GM12878 (cell line): Measurements from ENCODE around the gene CCDC47. TPM values are rescaled to one million over a fixed set of nuclear protein-coding genes. Genes with fewer than 3 reads are reported as not detected.

ENCODE experiments used
- CEBPB ChIP-seq, 2 experiments: fragments of 150-350 bp in 1 of 2; IDR thresholded peaks; 2 replicates each; pipeline ENCODE4 v1.6.1; 2012 to 2014; ENCODE audit warnings: low read depth in 2 of 2, low read length in 2 of 2, borderline replicate concordance in 1 of 2, inconsistent platforms in 1 of 2
- CREM ChIP-seq: IDR thresholded peaks from 2 replicates; pipeline ENCODE4 v1.6.1; 2014; ENCODE audit warnings: antibody characterized with exemption, low read depth
- EGR1 ChIP-seq, 2 experiments: IDR thresholded peaks; 1 replicate in 1 of 2; 2 replicates in 1 of 2; pipeline ENCODE4 v1.6.1; 2011 to 2012; ENCODE audit warnings: low read depth in 2 of 2, low read length in 2 of 2, borderline replicate concordance in 1 of 2, mild to moderate bottlenecking in 1 of 2, moderate library complexity in 1 of 2
- ESRRA ChIP-seq: IDR thresholded peaks from 2 replicates; pipeline ENCODE4 v1.6.1; 2012; ENCODE audit warnings: mild to moderate bottlenecking, low read length, improper control_type of control experiment
- FOXK2 ChIP-seq: fragments of 450-650 bp; IDR thresholded peaks from 2 replicates; pipeline ENCODE4 v1.6.1; 2017; ENCODE audit warnings: mild to moderate bottlenecking, moderate library complexity
- GATAD2B ChIP-seq: fragments of 450-650 bp; conservative IDR thresholded peaks from 2 replicates; pipeline ENCODE4 v1.6.1; 2017; ENCODE audit warnings: low read depth, mild to moderate bottlenecking, moderate library complexity
- JUNB ChIP-seq: IDR thresholded peaks from 2 replicates; pipeline ENCODE4 v1.6.1; 2016; ENCODE audit warnings: antibody characterized with exemption, mild to moderate bottlenecking
- JUND ChIP-seq: IDR thresholded peaks from 2 replicates; pipeline ENCODE4 v1.6.1; 2012; ENCODE audit warnings: low read depth, mild to moderate bottlenecking, low read length, improper control_type of control experiment, moderate library complexity
- NFIC ChIP-seq: IDR thresholded peaks from 2 replicates; pipeline ENCODE4 v1.6.1; 2012; ENCODE audit warnings: low read depth, mild to moderate bottlenecking, inconsistent platforms, low read length, moderate library complexity
- POLR2A ChIP-seq: IDR thresholded peaks from 2 replicates; pipeline ENCODE4 v1.6.1; 2011; ENCODE audit warnings: low read depth, mild to moderate bottlenecking, low read length
- RUNX3 ChIP-seq: IDR thresholded peaks from 2 replicates; pipeline ENCODE4 v1.6.1; 2012; ENCODE audit warnings: low read length, inconsistent platforms
- SIN3A ChIP-seq: IDR thresholded peaks from 2 replicates; pipeline ENCODE4 v1.6.1; 2012; ENCODE audit warnings: low read depth, low read length, improper control_type of control experiment
- TCF3 ChIP-seq: IDR thresholded peaks from 2 replicates; pipeline ENCODE4 v1.6.1; 2012; ENCODE audit warnings: low read depth, mild to moderate bottlenecking, low read length, borderline replicate concordance; ENCODE audit not compliant: insufficient read depth
- ZNF274 ChIP-seq: IDR thresholded peaks from one replicate; pipeline ENCODE4 v1.8.0; 2011; ENCODE audit not compliant: insufficient read length, insufficient read depth
- ZNF622 ChIP-seq: fragments of 450-650 bp; IDR thresholded peaks from 2 replicates; pipeline ENCODE4 v1.6.1; 2017; ENCODE audit warnings: mild to moderate bottlenecking, inconsistent platforms
- polyA plus RNA-seq, 11 experiments: library from polyadenylated mRNA; depleted of rRNA in 4 of 11; unstranded in 6 of 11; stranded (reverse) in 5 of 11; fragments of >200 nt; fragmentation: Nextera tagmentation in 4 of 11; fragmentation: Illumina TruSeq in 1 of 11; extraction: Ambion mirVana in 4 of 11; extraction: Trizol in 1 of 11; gene quantifications; 1 replicate in 1 of 11; 2 replicates in 10 of 11; pipeline versions ENCODE4 v1.2.1 to v1.2.3, GENCODE V29; 2011 to 2016; ENCODE audit warnings: inconsistent platforms in 2 of 11, missing spikeins in 2 of 11, low read depth in 1 of 11
- total RNA-seq, 4 experiments: library from RNA; depleted of rRNA in 3 of 4; stranded (reverse); fragments of >200 nt in 3 of 4; fragmentation: Illumina TruSeq in 1 of 4; extraction: Trizol in 1 of 4; gene quantifications; 2 replicates each; pipeline versions ENCODE4 v1.2.1 to v1.2.3, GENCODE V29; 2013 to 2021
- TF ChIP-seq, protein P1 (sequence below): fragments of 450-650 bp; formaldehyde crosslinking; IDR thresholded peaks from 2 replicates; pipeline ENCODE4 v1.4.0; 2020; ENCODE audit warnings: mild to moderate bottlenecking, moderate library complexity
- TF ChIP-seq, protein P2 (sequence below): IDR thresholded peaks from 2 replicates; pipeline ENCODE4 v1.6.1; 2012; ENCODE audit warnings: low read depth, low read length, improper control_type of control experiment
- TF ChIP-seq, protein P3 (sequence below): fragments of 450-650 bp; IDR thresholded peaks from 2 replicates; pipeline ENCODE4 v1.6.1; 2017; ENCODE audit warnings: mild to moderate bottlenecking, moderate library complexity
- TF ChIP-seq, protein P4 (sequence below): fragments of 450-650 bp; IDR thresholded peaks from 2 replicates; pipeline ENCODE4 v1.6.1; 2017; ENCODE audit warnings: mild to moderate bottlenecking

The CCDC47 gene
- total and polyA plus RNA-seq, 10 of the 15 experiments (the other 5 are each of a cell fraction or from before 2014, with no cell fraction given): 13.6 to 81.4 (median 58.9) TPM

DNA sequence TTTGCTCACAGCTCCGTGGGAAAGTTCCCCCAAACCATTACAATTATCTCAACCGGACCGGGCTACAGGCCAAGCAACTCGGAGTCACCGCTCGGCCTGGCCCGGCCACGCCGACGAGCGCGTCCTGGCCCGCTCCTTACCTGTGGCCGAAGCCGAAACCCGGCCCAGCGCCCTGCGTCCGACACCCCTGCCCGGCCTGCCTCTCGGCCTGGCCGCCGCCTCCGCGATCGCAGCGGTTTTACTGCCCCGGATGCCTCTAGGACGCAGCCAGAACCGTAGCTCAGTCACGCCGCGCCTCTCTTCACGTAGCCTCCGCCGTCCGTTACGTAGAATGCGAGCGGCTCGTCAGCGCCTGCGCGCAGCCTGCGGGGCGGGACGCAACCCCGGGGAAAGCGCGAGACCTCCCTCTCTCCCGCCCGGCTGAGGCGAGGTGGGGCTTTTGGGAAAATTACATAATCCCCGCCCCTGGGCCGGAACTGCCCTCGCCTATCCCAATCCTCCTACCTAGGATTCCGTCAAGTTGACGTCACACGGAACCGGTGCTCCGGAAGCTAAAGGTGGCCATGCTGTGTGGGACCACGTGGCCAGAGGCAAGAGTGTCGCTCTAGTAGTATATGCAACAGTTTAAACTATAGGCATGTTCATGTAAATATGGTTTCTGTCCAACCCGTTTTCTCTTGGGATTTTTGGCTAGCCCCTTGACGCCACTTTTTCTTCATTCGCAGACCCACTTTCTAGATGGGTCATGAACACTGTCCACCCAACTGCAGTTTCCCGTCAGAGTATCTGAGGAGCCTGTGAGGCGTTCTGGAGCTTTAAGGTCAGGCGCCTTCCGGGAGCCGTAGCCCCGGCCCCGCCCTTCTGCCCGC is at the start of gene CCDC47 (continued):
- TF ChIP-seq EGR1 (IDR thresholded peaks at IDR 0.05; ENCODE audit: borderline replicate concordance in 1 of 2, low read depth in 2 of 2, low read length in 2 of 2) (peak; percentile 60 to 82), JUNB (no peak; the same call in 1 of the 2 replicates), FOXK2 (peak; percentile 82), GATAD2B (peak; percentile 78), NFIC (no peak; the same call in 1 of the 2 replicates), JUND (no peak), POLR2A (peak; percentile 96), ESRRA (peak; percentile 69; the same call in 1 of the 2 replicates), CREM (peak; percentile 98), ZNF274 (no peak), CEBPB (IDR thresholded peaks at IDR 0.05; ENCODE audit: borderline replicate concordance in 1 of 2, low read depth in 2 of 2, low read length in 2 of 2) (no peak), ZNF622 (no peak), SIN3A (peak; percentile 90), RUNX3 (peak; percentile 71), TCF3 (peak; percentile 45; the same call in 1 of the 2 replicates)
- TF ChIP-seq, protein P1, sequence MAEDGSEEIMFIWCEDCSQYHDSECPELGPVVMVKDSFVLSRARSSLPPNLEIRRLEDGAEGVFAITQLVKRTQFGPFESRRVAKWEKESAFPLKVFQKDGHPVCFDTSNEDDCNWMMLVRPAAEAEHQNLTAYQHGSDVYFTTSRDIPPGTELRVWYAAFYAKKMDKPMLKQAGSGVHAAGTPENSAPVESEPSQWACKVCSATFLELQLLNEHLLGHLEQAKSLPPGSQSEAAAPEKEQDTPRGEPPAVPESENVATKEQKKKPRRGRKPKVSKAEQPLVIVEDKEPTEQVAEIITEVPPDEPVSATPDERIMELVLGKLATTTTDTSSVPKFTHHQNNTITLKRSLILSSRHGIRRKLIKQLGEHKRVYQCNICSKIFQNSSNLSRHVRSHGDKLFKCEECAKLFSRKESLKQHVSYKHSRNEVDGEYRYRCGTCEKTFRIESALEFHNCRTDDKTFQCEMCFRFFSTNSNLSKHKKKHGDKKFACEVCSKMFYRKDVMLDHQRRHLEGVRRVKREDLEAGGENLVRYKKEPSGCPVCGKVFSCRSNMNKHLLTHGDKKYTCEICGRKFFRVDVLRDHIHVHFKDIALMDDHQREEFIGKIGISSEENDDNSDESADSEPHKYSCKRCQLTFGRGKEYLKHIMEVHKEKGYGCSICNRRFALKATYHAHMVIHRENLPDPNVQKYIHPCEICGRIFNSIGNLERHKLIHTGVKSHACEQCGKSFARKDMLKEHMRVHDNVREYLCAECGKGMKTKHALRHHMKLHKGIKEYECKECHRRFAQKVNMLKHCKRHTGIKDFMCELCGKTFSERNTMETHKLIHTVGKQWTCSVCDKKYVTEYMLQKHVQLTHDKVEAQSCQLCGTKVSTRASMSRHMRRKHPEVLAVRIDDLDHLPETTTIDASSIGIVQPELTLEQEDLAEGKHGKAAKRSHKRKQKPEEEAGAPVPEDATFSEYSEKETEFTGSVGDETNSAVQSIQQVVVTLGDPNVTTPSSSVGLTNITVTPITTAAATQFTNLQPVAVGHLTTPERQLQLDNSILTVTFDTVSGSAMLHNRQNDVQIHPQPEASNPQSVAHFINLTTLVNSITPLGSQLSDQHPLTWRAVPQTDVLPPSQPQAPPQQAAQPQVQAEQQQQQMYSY (CRISPR knock-in tag): no peak
- TF ChIP-seq, protein P2, sequence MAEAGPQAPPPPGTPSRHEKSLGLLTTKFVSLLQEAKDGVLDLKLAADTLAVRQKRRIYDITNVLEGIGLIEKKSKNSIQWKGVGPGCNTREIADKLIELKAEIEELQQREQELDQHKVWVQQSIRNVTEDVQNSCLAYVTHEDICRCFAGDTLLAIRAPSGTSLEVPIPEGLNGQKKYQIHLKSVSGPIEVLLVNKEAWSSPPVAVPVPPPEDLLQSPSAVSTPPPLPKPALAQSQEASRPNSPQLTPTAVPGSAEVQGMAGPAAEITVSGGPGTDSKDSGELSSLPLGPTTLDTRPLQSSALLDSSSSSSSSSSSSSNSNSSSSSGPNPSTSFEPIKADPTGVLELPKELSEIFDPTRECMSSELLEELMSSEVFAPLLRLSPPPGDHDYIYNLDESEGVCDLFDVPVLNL: peak; percentile 68
- TF ChIP-seq, protein P3, sequence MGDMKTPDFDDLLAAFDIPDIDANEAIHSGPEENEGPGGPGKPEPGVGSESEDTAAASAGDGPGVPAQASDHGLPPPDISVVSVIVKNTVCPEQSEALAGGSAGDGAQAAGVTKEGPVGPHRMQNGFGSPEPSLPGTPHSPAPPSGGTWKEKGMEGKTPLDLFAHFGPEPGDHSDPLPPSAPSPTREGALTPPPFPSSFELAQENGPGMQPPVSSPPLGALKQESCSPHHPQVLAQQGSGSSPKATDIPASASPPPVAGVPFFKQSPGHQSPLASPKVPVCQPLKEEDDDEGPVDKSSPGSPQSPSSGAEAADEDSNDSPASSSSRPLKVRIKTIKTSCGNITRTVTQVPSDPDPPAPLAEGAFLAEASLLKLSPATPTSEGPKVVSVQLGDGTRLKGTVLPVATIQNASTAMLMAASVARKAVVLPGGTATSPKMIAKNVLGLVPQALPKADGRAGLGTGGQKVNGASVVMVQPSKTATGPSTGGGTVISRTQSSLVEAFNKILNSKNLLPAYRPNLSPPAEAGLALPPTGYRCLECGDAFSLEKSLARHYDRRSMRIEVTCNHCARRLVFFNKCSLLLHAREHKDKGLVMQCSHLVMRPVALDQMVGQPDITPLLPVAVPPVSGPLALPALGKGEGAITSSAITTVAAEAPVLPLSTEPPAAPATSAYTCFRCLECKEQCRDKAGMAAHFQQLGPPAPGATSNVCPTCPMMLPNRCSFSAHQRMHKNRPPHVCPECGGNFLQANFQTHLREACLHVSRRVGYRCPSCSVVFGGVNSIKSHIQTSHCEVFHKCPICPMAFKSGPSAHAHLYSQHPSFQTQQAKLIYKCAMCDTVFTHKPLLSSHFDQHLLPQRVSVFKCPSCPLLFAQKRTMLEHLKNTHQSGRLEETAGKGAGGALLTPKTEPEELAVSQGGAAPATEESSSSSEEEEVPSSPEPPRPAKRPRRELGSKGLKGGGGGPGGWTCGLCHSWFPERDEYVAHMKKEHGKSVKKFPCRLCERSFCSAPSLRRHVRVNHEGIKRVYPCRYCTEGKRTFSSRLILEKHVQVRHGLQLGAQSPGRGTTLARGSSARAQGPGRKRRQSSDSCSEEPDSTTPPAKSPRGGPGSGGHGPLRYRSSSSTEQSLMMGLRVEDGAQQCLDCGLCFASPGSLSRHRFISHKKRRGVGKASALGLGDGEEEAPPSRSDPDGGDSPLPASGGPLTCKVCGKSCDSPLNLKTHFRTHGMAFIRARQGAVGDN: peak; percentile 85
- TF ChIP-seq, protein P4, sequence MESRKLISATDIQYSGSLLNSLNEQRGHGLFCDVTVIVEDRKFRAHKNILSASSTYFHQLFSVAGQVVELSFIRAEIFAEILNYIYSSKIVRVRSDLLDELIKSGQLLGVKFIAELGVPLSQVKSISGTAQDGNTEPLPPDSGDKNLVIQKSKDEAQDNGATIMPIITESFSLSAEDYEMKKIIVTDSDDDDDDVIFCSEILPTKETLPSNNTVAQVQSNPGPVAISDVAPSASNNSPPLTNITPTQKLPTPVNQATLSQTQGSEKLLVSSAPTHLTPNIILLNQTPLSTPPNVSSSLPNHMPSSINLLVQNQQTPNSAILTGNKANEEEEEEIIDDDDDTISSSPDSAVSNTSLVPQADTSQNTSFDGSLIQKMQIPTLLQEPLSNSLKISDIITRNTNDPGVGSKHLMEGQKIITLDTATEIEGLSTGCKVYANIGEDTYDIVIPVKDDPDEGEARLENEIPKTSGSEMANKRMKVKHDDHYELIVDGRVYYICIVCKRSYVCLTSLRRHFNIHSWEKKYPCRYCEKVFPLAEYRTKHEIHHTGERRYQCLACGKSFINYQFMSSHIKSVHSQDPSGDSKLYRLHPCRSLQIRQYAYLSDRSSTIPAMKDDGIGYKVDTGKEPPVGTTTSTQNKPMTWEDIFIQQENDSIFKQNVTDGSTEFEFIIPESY: no peak; the same call in 1 of the 2 replicates
